Thyroid gland (tissue), 4 donors: Measurements from ENCODE around the gene SLN.

ENCODE experiments used
- POLR2A ChIP-seq, 2 donors: fragments of 450-650 bp; IDR thresholded peaks; one replicate each; pipeline ENCODE4 v1.6.1; 2017; ENCODE audit warnings: antibody characterized with exemption in 2 of 2, mild to moderate bottlenecking in 2 of 2, moderate library complexity in 1 of 2
- TF ChIP-seq, protein P1 (sequence below), 6 experiments: fragments of 200-600 bp in 3 of 6; fragments of 450-650 bp in 3 of 6; sonication (generic) in 3 of 6; IDR thresholded peaks; one replicate each; pipeline ENCODE4 v1.5.1; 2016 to 2019; ENCODE audit warnings: antibody characterized with exemption in 6 of 6, mild to moderate bottlenecking in 2 of 6, inconsistent platforms in 1 of 6, moderate library complexity in 1 of 6

DNA sequence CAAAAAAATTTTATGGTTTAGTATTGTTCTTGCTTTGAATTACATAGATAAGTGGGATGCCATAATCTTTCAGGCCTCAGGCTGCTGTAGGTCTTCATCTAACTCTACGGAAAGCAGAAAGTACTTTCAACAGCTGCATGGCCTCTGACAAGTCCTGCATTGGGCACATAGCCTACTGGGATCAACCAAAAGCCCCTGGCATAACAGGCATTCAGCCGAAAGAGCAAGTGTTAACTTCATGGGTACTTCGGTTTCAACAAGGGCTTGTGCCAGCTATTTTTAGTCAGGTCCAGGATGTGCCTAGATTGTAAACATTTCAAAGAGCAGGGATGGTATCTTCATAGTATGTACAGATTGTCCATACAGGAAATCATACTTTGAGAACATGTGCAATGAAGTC is 3.1 kb downstream of the SLN start:
- TF ChIP-seq, protein P1, sequence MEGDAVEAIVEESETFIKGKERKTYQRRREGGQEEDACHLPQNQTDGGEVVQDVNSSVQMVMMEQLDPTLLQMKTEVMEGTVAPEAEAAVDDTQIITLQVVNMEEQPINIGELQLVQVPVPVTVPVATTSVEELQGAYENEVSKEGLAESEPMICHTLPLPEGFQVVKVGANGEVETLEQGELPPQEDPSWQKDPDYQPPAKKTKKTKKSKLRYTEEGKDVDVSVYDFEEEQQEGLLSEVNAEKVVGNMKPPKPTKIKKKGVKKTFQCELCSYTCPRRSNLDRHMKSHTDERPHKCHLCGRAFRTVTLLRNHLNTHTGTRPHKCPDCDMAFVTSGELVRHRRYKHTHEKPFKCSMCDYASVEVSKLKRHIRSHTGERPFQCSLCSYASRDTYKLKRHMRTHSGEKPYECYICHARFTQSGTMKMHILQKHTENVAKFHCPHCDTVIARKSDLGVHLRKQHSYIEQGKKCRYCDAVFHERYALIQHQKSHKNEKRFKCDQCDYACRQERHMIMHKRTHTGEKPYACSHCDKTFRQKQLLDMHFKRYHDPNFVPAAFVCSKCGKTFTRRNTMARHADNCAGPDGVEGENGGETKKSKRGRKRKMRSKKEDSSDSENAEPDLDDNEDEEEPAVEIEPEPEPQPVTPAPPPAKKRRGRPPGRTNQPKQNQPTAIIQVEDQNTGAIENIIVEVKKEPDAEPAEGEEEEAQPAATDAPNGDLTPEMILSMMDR (IDR thresholded peaks at IDR 0.05), result no peak
- no peak for TF ChIP-seq POLR2A (IDR thresholded peaks at IDR 0.05)
